MM.1S (cell line): ENCODE data around the gene HMGCS1.

Experiments used
- DNase-seq: peaks from one replicate; pipeline ENCODE4 v3.0.0-alpha.2; 2015
- H2AFZ ChIP-seq: fragments of 300-600 bp; sonication (generic); 2 replicates; pipeline ENCODE4 v1.6.0; 2016; ENCODE audit warnings: antibody characterized with exemption, low read length
- H3F3A ChIP-seq: fragments of 300-600 bp; sonication (generic); 2 replicates; pipeline ENCODE4 v1.6.1; 2016; ENCODE audit warnings: mild to moderate bottlenecking, antibody characterized with exemption, low read length, moderate library complexity, mixed read lengths; ENCODE audit not compliant: insufficient read depth
- H3K27ac ChIP-seq: fragments of 300-600 bp; sonication (generic); 2 replicates; pipeline ENCODE4 v1.5.1; 2016; ENCODE audit warnings: mild to moderate bottlenecking, low read length
- H3K27me3 ChIP-seq: fragments of 300-600 bp; sonication (generic); replicated peaks from 2 replicates; pipeline ENCODE4 v1.6.0; 2016; ENCODE audit warnings: low read length; ENCODE audit not compliant: insufficient read depth
- H3K36me3 ChIP-seq: fragments of 300-600 bp; sonication (generic); replicated peaks from 2 replicates; pipeline ENCODE4 v1.6.1; 2016; ENCODE audit warnings: mild to moderate bottlenecking, low read length, mixed read lengths; ENCODE audit not compliant: insufficient read depth
- H3K4me1 ChIP-seq: fragments of 300-600 bp; sonication (generic); 2 replicates; pipeline ENCODE4 v1.6.1; 2016; ENCODE audit warnings: low read length, mixed read lengths
- H3K4me2 ChIP-seq: fragments of 300-600 bp; sonication (generic); 2 replicates; pipeline ENCODE4 v1.6.0; 2016; ENCODE audit warnings: low read depth, low read length
- H3K4me3 ChIP-seq: fragments of 300-600 bp; sonication (generic); 2 replicates; pipeline ENCODE4 v1.5.1; 2016; ENCODE audit warnings: low read length, mixed read lengths
- H3K79me2 ChIP-seq: fragments of 300-600 bp; sonication (generic); 2 replicates; pipeline ENCODE4 v1.6.1; 2016; ENCODE audit warnings: mixed run types, low read length, mixed read lengths
- H3K9ac ChIP-seq: fragments of 300-600 bp; sonication (generic); 2 replicates; pipeline ENCODE4 v1.6.1; 2016; ENCODE audit warnings: low read length, mixed read lengths
- H3K9me2 ChIP-seq: fragments of 300-600 bp; sonication (generic); replicated peaks from 2 replicates; pipeline ENCODE4 v1.6.1; 2016; ENCODE audit warnings: mild to moderate bottlenecking, low read length, mixed read lengths; ENCODE audit not compliant: insufficient read depth
- H3K9me3 ChIP-seq: fragments of 300-600 bp; sonication (generic); replicated peaks from 2 replicates; pipeline ENCODE4 v1.6.1; 2016; ENCODE audit warnings: mild to moderate bottlenecking, low read length, mixed read lengths; ENCODE audit not compliant: insufficient read depth
- H4K20me1 ChIP-seq: fragments of 300-600 bp; sonication (generic); 2 replicates; pipeline ENCODE4 v1.6.1; 2016; ENCODE audit warnings: mild to moderate bottlenecking, low read length, moderate library complexity, mixed read lengths; ENCODE audit not compliant: insufficient read depth
- EZH2 ChIP-seq: fragments of 300-600 bp; sonication (generic); optimal IDR thresholded peaks from 2 replicates; pipeline ENCODE3; 2017; ENCODE audit warnings: low read depth, mild to moderate bottlenecking, antibody characterized with exemption, low read length, mixed read lengths
- EZH2phosphoT487 ChIP-seq: fragments of 300-600 bp; sonication (generic); IDR thresholded peaks from 2 replicates; pipeline ENCODE4 v1.6.1; 2018; ENCODE audit warnings: antibody characterized with exemption, low read length
- TF ChIP-seq, protein P1 (sequence below): fragments of 300-600 bp; sonication (generic); IDR thresholded peaks from 2 replicates; pipeline ENCODE4 v1.5.1; 2016; ENCODE audit warnings: antibody characterized with exemption, low read length, mixed read lengths

The HMGCS1 gene

DNA sequence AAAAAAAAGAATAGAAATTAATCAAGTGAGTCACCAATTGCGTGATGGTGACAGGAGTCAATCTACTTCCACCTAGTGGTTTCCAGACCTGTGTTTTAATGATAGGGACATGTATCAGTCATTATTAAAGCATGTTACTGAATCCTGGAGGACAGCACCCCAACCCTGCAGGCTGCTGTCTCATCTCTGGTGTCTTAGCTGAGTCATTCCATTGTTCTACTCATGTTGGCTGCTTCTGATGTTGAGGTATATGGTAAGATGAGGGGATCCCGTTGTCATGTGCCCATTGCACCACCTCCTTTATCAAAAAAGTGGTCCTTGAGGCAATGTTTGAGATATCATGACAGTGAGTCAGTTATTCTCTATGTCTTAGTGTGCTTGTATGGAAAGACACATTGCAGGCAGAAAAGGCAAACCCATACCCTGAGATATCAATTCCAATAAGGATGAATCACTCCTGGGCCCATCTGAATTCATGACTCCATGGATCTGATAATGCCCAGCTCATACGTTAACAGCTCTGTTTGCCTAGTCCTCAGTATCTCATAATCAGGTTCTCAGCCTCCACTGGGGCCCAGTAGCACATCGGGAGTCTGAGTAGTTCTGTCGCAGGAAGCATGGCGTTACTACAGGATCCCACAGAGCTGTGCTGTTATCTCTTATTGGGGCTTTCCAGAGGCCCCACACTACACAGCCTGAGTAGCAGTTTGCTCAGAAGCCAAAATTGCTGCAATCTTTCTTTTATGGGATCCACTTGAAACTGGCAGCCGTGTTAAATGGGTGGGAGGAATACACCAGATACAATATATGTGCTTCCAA lies 31.2 kb downstream of the HMGCS1 start:
- Histone ChIP-seq H3K4me1 (no peaks in the 10 kb centered on the region), H3K36me3 (no peaks in the 10 kb centered on the region), H3K79me2 (no peaks in the 10 kb centered on the region), H3K4me2 (no peak overlapping the region), H3K9me3 (no peaks in the 10 kb centered on the region), H3K9ac (no peak overlapping the region), H3K27me3 (no peaks in the 10 kb centered on the region), H4K20me1 (no peaks in the 10 kb centered on the region), H3K9me2 (no peaks in the 10 kb centered on the region), H2AFZ (no peak overlapping the region), H3K4me3 (no peak overlapping the region), H3K27ac (no peak overlapping the region), H3F3A (no peaks in the 10 kb centered on the region)
- TF ChIP-seq EZH2phosphoT487 = no peak
- TF ChIP-seq, protein P1, sequence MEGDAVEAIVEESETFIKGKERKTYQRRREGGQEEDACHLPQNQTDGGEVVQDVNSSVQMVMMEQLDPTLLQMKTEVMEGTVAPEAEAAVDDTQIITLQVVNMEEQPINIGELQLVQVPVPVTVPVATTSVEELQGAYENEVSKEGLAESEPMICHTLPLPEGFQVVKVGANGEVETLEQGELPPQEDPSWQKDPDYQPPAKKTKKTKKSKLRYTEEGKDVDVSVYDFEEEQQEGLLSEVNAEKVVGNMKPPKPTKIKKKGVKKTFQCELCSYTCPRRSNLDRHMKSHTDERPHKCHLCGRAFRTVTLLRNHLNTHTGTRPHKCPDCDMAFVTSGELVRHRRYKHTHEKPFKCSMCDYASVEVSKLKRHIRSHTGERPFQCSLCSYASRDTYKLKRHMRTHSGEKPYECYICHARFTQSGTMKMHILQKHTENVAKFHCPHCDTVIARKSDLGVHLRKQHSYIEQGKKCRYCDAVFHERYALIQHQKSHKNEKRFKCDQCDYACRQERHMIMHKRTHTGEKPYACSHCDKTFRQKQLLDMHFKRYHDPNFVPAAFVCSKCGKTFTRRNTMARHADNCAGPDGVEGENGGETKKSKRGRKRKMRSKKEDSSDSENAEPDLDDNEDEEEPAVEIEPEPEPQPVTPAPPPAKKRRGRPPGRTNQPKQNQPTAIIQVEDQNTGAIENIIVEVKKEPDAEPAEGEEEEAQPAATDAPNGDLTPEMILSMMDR = no peak
- TF ChIP-seq EZH2 = no peak
- no peak for DNase-seq

DNA sequence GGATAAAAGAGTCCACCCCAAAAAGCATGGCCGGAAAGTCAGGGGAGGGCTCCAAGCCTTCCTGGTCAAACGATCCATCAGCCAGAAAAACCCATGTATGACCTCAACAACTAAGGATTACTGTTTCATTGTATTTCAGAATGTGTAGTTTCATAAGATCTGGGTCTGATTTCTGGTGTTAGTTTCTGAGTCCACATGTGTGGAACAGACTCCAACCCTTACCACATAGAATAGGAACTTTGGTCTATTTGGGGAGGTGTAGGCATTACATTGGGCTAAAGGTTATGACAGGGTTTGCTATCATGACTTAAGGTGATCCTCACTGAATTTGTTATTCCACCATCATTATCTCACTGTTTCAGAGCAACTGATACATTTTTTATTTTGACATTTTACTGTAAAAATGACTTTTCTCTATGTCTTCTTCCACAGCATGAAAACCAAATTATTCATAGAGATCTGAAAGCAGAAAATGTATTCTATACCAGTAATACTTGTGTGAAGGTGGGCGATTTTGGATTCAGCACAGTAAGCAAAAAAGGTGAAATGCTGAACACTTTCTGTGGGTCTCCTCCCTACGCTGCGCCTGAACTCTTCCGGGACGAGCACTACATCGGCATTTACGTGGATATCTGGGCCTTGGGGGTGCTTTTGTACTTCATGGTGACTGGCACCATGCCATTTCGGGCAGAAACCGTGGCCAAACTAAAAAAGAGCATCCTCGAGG lies 33.5 kb downstream of the HMGCS1 start:
- Histone ChIP-seq H3K4me1 (no peaks in the 10 kb centered on the region), H3K4me2 (no peak overlapping the region), H2AFZ (no peak overlapping the region), H3K9ac (no peak overlapping the region), H3K36me3 (no peaks in the 10 kb centered on the region), H3K4me3 (no peak overlapping the region), H3K9me2 (no peaks in the 10 kb centered on the region), H4K20me1 (no peaks in the 10 kb centered on the region), H3K27me3 (no peaks in the 10 kb centered on the region), H3K79me2 (no peaks in the 10 kb centered on the region), H3K27ac (no peak overlapping the region), H3K9me3 (no peaks in the 10 kb centered on the region), H3F3A (no peaks in the 10 kb centered on the region)
- TF ChIP-seq, protein P1 = no peak
- TF ChIP-seq EZH2 (no peak), EZH2phosphoT487 (no peak)
- DNase-seq = no peak

DNA sequence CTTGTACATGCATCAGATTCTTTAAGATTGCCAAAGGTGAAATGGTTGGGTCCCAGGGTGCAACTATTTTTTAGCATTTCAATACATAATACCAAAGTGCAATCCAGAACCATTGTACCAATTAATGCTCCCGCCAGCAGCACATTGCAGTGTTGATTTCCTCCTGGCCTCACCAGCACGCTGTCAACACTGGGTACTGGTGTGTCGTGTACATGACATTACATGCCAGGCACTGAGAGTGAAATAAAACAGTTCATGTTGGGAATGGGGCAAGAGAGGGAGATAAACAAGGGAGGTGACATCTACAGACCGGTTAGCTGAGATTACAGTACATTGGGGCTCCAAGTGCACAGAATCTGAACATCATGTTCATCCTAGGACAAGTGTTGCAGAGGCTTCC lies 37.8 kb downstream of the HMGCS1 start:
- no peaks in the 10 kb centered on the region for H4K20me1 ChIP-seq
- no peaks in the 10 kb centered on the region for H3K36me3 ChIP-seq
- H3K27me3 ChIP-seq = no peaks in the 10 kb centered on the region
- H3K4me2 ChIP-seq = no peak overlapping the region
- H3F3A ChIP-seq = no peaks in the 10 kb centered on the region
- no peaks in the 10 kb centered on the region for H3K79me2 ChIP-seq
- no peak overlapping the region for H3K4me3 ChIP-seq
- H3K9me3 ChIP-seq = no peaks in the 10 kb centered on the region
- H3K4me1 ChIP-seq = 0 out of 2 replicates have a peak, but pooled peaks cover 3% of the 10 kb centered on the region
- H3K27ac ChIP-seq = no peak overlapping the region
- no peak for DNase-seq
- H3K9me2 ChIP-seq = no peaks in the 10 kb centered on the region
- no peak for TF ChIP-seq EZH2phosphoT487
- TF ChIP-seq, protein P1 = no peak
- no peak for TF ChIP-seq EZH2
- no peak overlapping the region for H3K9ac ChIP-seq
- H2AFZ ChIP-seq = no peak overlapping the region
